Breast epithelium (tissue), 3 donors: ENCODE measurements around the gene SLC35F4.

Experiments
- POLR2A ChIP-seq: fragments of 450-650 bp; IDR thresholded peaks from one replicate; pipeline ENCODE4 v1.6.1; 2016; ENCODE audit warnings: antibody characterized with exemption, mild to moderate bottlenecking, moderate library complexity
- TF ChIP-seq, protein P1 (sequence below), 3 donors: fragments of 450-650 bp; IDR thresholded peaks; one replicate each; pipeline ENCODE4 v1.5.1; 2016 to 2017; ENCODE audit warnings: antibody characterized with exemption in 3 of 3, mild to moderate bottlenecking in 3 of 3, moderate library complexity in 3 of 3

- TF ChIP-seq, protein P1, sequence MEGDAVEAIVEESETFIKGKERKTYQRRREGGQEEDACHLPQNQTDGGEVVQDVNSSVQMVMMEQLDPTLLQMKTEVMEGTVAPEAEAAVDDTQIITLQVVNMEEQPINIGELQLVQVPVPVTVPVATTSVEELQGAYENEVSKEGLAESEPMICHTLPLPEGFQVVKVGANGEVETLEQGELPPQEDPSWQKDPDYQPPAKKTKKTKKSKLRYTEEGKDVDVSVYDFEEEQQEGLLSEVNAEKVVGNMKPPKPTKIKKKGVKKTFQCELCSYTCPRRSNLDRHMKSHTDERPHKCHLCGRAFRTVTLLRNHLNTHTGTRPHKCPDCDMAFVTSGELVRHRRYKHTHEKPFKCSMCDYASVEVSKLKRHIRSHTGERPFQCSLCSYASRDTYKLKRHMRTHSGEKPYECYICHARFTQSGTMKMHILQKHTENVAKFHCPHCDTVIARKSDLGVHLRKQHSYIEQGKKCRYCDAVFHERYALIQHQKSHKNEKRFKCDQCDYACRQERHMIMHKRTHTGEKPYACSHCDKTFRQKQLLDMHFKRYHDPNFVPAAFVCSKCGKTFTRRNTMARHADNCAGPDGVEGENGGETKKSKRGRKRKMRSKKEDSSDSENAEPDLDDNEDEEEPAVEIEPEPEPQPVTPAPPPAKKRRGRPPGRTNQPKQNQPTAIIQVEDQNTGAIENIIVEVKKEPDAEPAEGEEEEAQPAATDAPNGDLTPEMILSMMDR (IDR thresholded peaks at IDR 0.05) = no peak
- TF ChIP-seq POLR2A = no peak
Observed at GRCh38 chr14:57848353-57848752, 17.5 kb downstream of the SLC35F4 start.
